Breast epithelium (tissue), 3 donors: ENCODE data around the gene NYAP2.

Experiments used
- POLR2A ChIP-seq: fragments of 450-650 bp; IDR thresholded peaks from one replicate; pipeline ENCODE4 v1.6.1; 2016; ENCODE audit warnings: antibody characterized with exemption, mild to moderate bottlenecking, moderate library complexity
- TF ChIP-seq, protein P1 (sequence below), 3 donors: fragments of 450-650 bp; IDR thresholded peaks; one replicate each; pipeline ENCODE4 v1.5.1; 2016 to 2017; ENCODE audit warnings: antibody characterized with exemption in 3 of 3, mild to moderate bottlenecking in 3 of 3, moderate library complexity in 3 of 3

DNA sequence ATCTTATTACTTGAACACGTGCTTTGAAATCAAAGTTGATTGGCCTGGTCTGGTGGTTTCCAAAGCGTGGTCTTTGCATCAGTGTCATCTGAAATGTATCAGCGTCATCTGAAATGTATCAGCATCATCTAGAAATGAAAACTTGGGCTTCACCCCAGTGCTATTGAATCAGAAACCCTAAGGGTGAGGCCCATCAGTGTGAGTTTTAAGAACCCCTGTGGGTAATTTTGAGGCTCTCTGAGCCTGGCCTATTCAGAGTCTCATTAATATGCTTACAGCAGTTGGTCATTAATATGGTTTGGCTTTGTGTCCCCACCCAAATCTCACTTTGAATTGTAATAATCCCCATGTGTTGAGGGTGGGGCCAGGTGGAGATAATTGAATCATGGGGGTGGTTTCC lies 85.2 kb downstream of the NYAP2 start:
- TF ChIP-seq, protein P1, sequence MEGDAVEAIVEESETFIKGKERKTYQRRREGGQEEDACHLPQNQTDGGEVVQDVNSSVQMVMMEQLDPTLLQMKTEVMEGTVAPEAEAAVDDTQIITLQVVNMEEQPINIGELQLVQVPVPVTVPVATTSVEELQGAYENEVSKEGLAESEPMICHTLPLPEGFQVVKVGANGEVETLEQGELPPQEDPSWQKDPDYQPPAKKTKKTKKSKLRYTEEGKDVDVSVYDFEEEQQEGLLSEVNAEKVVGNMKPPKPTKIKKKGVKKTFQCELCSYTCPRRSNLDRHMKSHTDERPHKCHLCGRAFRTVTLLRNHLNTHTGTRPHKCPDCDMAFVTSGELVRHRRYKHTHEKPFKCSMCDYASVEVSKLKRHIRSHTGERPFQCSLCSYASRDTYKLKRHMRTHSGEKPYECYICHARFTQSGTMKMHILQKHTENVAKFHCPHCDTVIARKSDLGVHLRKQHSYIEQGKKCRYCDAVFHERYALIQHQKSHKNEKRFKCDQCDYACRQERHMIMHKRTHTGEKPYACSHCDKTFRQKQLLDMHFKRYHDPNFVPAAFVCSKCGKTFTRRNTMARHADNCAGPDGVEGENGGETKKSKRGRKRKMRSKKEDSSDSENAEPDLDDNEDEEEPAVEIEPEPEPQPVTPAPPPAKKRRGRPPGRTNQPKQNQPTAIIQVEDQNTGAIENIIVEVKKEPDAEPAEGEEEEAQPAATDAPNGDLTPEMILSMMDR (IDR thresholded peaks at IDR 0.05) = no peak
- no peak for TF ChIP-seq POLR2A
